Measurements from ENCODE around the gene CHST9. TPM values are rescaled to one million over a fixed set of nuclear protein-coding genes. Genes with fewer than 3 reads are reported as not detected.
"Not testable (repeated sequence)": the region's sequence is repeated elsewhere in the genome, so short reads cannot be mapped to it uniquely, and the experiment has no call there.

CHST9 gene
- total and polyA plus RNA-seq, 12 donors, result 0.22 to 11.8 (median 4.0) TPM

GRCh38 chr18:27171993-27172392, 13.1 kb downstream of the CHST9 start:
- Histone ChIP-seq H3K36me3 (no peaks in the 10 kb centered on the region), H3K27me3 (no peaks in the 10 kb centered on the region), H3K4me1 (no peaks in the 10 kb centered on the region), H3K9me3 (no peaks in the 10 kb centered on the region), H3K27ac (no peak overlapping the region), H3K4me3 (no peak overlapping the region)
- ATAC-seq (no peak), DNase-seq (no peak)
- WGBS, 2 donors, result 51 to 52% methylated on average over 1 of the region's 1 CpG
- no peak for TF ChIP-seq CTCF (IDR thresholded peaks at IDR 0.05)
- intact Hi-C loops (cut with DNase I), result loop anchor here in 1 of 10 donors (10.0 kb wide), 2 partner anchors 57 to 127 kb away; no protein-coding TSS in a partner anchor

- 54 to 66% methylated on average over 1 of the region's 1 CpG for WGBS, 2 donors
- no peaks in the 10 kb centered on the region for H3K36me3 ChIP-seq
- peaks cover 0 to 17% (median 0%) of the 10 kb centered on the region in 11 donors for H3K9me3 ChIP-seq
- no peaks in the 10 kb centered on the region for H3K4me1 ChIP-seq
- DNase-seq (no peak), ATAC-seq (peak in 4 of 8 donors; percentile 34 to 52 (median 46))
- no peak overlapping the region for H3K4me3 ChIP-seq
- H3K27ac ChIP-seq, result peak overlapping the region in 4 of 10 donors; percentile 25 to 64 (median 50)
- TF ChIP-seq CTCF (IDR thresholded peaks at IDR 0.05), result no peak
- intact Hi-C loops (cut with DNase I), result no loop called here
- H3K27me3 ChIP-seq, result no peaks in the 10 kb centered on the region
These were observed 19.7 kb downstream of the CHST9 start for GRCh38 chr18:27165412-27165811.

- Histone ChIP-seq H3K36me3 (no peaks in the 10 kb centered on the region), H3K4me3 (no peak overlapping the region), H3K27me3 (no peaks in the 10 kb centered on the region), H3K4me1 (no peaks in the 10 kb centered on the region), H3K27ac (peak overlapping the region in 1 of 10 donors; percentile 64), H3K9me3 (peaks cover 0 to 17% (median 0%) of the 10 kb centered on the region in 11 donors)
- intact Hi-C loops (cut with DNase I), result no loop called here
- 70 to 71% methylated on average over 3 of the region's 3 CpGs for WGBS, 2 donors
- ATAC-seq (no peak), DNase-seq (no peak)
- no peak for TF ChIP-seq CTCF (IDR thresholded peaks at IDR 0.05)
These were observed 20.2 kb downstream of the CHST9 start for GRCh38 chr18:27164905-27165304.

- peaks cover 0 to 17% (median 0%) of the 10 kb centered on the region in 11 donors for H3K9me3 ChIP-seq
- H3K4me1 ChIP-seq; H3K27me3 ChIP-seq; intact Hi-C loops (cut with DNase I); H3K27ac ChIP-seq; H3K36me3 ChIP-seq; DNase-seq; ATAC-seq; H3K4me3 ChIP-seq: not testable (repeated sequence)
- TF ChIP-seq CTCF (IDR thresholded peaks at IDR 0.05), result peak in 1 of 9 donors; percentile 10
- WGBS, 2 donors, result 89% methylated on average over 12 of the region's 12 CpGs
These were observed 21.9 kb downstream of the CHST9 start for GRCh38 chr18:27163197-27163716.

- H3K4me3 ChIP-seq, H3K4me1 ChIP-seq, ATAC-seq, H3K27ac ChIP-seq, H3K27me3 ChIP-seq, H3K36me3 ChIP-seq, DNase-seq: not testable (repeated sequence)
- intact Hi-C loops (cut with DNase I), result loop anchor here in 2 of 10 donors (10.0 kb wide), 2 partner anchors 46 to 84 kb away; no protein-coding TSS in a partner anchor
- 58 to 62% methylated on average over 5 of the region's 5 CpGs for WGBS, 2 donors
- peaks cover 0 to 15% (median 0%) of the 10 kb centered on the region in 11 donors for H3K9me3 ChIP-seq
These were observed 35.9 kb downstream of the CHST9 start for GRCh38 chr18:27149240-27149639.
